Spleen (tissue), 7 donors: ENCODE results near the gene CARD18.

Experiments used
- CTCF ChIP-seq, 11 experiments: fragments of 200-600 bp in 7 of 11; fragments of 450-650 bp in 4 of 11; sonication (generic) in 4 of 11; IDR thresholded peaks in 8 of 11; conservative IDR thresholded peaks in 3 of 11; 1 replicate in 7 of 11; 2 replicates in 4 of 11; pipeline versions ENCODE4 v1.4.0 to v1.8.0; 2016 to 2021; ENCODE audit warnings: antibody characterized with exemption in 11 of 11, inconsistent platforms in 4 of 11, mild to moderate bottlenecking in 1 of 11
- POLR2A ChIP-seq, 3 donors: fragments of 450-650 bp; IDR thresholded peaks; one replicate each; pipeline ENCODE4 v1.5.1; 2017; ENCODE audit warnings: antibody characterized with exemption in 3 of 3, mild to moderate bottlenecking in 1 of 3
- POLR2AphosphoS5 ChIP-seq, 3 donors: sonication (generic); formaldehyde crosslinking; IDR thresholded peaks; one replicate each; pipeline ENCODE4 v1.5.1; 2017; ENCODE audit warnings: antibody characterized with exemption in 3 of 3
- donor health status: DM: no; HTN: no; CAD: no; lungs with moderate emphysema.
- donor health status: DM: no; HTN: no; CAD: no.
- donor health status: DM: no; HTN: no; CAD: no.

- no peak for TF ChIP-seq CTCF (IDR thresholded peaks at IDR 0.05 in 8 of 11, conservative IDR thresholded peaks at IDR 0.05 in 3 of 11)
- no peak for TF ChIP-seq POLR2AphosphoS5 (IDR thresholded peaks at IDR 0.05)
- TF ChIP-seq POLR2A (IDR thresholded peaks at IDR 0.05): no peak
Measured at GRCh38 chr11:105156231-105156630, 16.7 kb upstream of the CARD18 start.
